ENCODE measurements around the gene FBXL13. TPM values are rescaled to one million over a fixed set of nuclear protein-coding genes. Genes with fewer than 3 reads are reported as not detected.

Gene FBXL13
- total RNA-seq, 1 donor from 2014 or later, result 4.7 TPM

DNA sequence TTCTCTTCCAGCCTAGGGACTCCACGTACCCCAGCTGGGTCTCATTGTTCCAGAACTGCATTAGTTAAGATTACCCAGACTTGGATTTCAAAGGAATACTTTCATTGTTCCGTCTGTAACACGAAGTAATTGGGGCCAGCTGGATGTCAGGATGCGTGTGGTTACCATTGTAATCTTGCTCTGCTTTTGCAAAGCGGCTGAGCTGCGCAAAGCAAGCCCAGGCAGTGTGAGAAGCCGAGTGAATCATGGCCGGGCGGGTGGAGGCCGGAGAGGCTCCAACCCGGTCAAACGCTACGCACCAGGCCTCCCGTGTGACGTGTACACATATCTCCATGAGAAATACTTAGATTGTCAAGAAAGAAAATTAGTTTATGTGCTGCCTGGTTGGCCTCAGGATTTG is 140.8 kb downstream of the FBXL13 start:
- Mint-ChIP-seq H3K27ac (peak overlapping the region; percentile 95), H3K4me1 (peaks cover 38% of the 10 kb centered on the region), H3K9me3 (no peaks in the 10 kb centered on the region), H3K36me3 (peaks cover 1% of the 10 kb centered on the region), H3K27me3 (ENCODE audit: low read depth) (no peaks in the 10 kb centered on the region), H3K4me3 (peak overlapping the region; percentile 45)
- no peak for TF ChIP-seq CTCF (IDR thresholded peaks at IDR 0.05; ENCODE audit: unreplicated experiment)
- DNase-seq (ENCODE audit: low spot score in 2 of 2, unreplicated experiment in 2 of 2), result peak; percentile 40 to 52

- no peak for TF ChIP-seq CTCF (IDR thresholded peaks at IDR 0.05; ENCODE audit: unreplicated experiment)
- H3K4me1 Mint-ChIP-seq, result peaks cover 49% of the 10 kb centered on the region
- H3K27ac Mint-ChIP-seq, result no peak overlapping the region
- H3K36me3 Mint-ChIP-seq, result peaks cover 1% of the 10 kb centered on the region
- no peak overlapping the region for H3K4me3 Mint-ChIP-seq
- no peaks in the 10 kb centered on the region for H3K27me3 Mint-ChIP-seq (ENCODE audit: low read depth)
- no peak for DNase-seq (ENCODE audit: low spot score in 2 of 2, unreplicated experiment in 2 of 2)
- H3K9me3 Mint-ChIP-seq, result no peaks in the 10 kb centered on the region
Observed at GRCh38 chr7:102931757-102932156, 142.8 kb downstream of the FBXL13 start.

DNA sequence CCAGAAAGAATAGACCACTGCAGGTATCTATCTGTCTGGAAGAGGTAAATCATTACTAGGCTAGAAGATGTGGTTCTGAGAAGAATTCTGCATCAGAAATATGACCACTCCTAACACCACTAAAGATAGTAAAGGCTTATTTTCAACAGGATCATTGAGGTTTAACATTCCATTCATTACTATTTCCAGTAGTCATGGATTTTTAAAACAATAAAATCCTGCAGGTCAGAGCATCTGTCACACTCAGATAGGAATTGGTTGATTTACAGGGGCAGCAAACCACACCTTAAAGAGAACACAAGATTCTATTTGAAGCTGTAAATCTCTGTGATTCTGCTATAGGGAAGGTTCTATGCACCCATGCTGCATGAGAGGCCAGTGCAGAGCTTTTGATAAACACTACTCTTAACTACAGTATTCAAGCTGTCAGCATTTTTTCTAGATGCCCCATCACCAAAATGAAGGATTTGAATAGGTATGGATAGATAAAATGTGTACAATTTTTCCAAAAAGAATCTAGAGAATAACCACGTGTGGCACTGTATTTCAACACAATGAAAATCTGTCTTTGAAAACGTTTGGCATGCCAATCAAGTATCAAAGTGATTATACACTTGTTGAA is 147.2 kb downstream of the FBXL13 start:
- Mint-ChIP-seq H3K27ac (no peak overlapping the region), H3K36me3 (peaks cover 7% of the 10 kb centered on the region), H3K9me3 (no peaks in the 10 kb centered on the region), H3K27me3 (ENCODE audit: low read depth) (no peaks in the 10 kb centered on the region), H3K4me3 (no peak overlapping the region), H3K4me1 (peaks cover 27% of the 10 kb centered on the region)
- DNase-seq (ENCODE audit: low spot score in 2 of 2, unreplicated experiment in 2 of 2), result no peak
- no peak for TF ChIP-seq CTCF (IDR thresholded peaks at IDR 0.05; ENCODE audit: unreplicated experiment)

DNA sequence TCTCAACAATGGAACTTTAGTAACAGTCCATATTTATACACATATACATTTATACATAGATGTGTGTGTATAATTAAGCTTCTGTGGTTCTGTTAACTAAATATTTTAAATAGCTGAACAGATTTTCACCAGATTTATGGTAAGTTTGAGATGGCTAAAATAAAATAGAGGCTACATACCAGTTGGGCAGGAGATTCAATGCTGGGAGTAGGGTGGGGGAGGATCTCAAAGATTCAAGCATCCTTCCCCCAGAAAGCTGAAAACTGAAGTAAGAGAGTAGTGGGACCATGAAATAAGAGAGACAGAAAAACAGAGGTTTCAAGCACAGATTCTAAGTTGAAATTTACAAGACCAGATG is 147.8 kb downstream of the FBXL13 start:
- peaks cover 7% of the 10 kb centered on the region for H3K36me3 Mint-ChIP-seq
- H3K4me1 Mint-ChIP-seq, result peaks cover 27% of the 10 kb centered on the region
- H3K4me3 Mint-ChIP-seq, result no peak overlapping the region
- DNase-seq (ENCODE audit: low spot score in 2 of 2, unreplicated experiment in 2 of 2), result no peak
- no peaks in the 10 kb centered on the region for H3K9me3 Mint-ChIP-seq
- H3K27ac Mint-ChIP-seq, result peak overlapping the region; percentile 22
- TF ChIP-seq CTCF (IDR thresholded peaks at IDR 0.05; ENCODE audit: unreplicated experiment), result no peak
- no peaks in the 10 kb centered on the region for H3K27me3 Mint-ChIP-seq (ENCODE audit: low read depth)

DNA sequence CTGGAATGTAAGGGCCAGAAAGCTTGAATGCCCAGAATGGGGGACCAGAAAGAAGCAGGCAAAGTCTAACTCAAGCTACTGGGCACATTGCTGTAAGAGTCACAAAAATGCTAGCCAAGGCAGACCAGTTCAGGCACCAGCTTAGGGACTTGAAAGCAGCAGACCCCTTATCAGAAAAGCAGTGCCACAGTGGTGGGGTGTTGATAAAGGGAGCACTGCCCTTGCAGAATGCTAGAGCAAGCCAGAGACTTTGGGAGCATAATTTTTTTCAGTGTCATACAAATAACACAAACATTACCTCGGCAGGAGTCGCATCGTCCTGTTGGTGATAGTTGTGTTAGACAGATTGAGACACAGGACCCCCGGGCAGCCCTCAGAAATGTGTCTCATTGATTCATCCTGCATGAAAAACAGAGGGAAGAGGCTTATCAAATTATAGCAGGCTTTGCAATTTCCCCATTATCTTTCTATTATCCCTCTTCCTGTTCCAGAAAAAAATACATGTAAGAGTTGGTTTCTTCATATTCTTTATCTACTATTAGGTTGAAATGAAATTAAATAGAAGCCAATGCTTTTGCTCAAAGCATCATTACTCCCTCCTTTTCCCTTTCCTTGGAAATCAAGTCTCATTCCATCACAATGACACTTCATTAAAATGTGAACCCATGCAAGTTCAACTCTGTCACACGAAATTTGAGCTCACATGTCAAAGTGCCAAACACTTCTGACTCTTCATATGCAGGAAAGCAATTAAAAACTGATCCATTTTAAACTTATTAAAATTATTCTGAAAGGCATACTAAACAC is 148.4 kb downstream of the FBXL13 start:
- peak overlapping the region; percentile 2 for H3K27ac Mint-ChIP-seq
- no peak for TF ChIP-seq CTCF (IDR thresholded peaks at IDR 0.05; ENCODE audit: unreplicated experiment)
- no peaks in the 10 kb centered on the region for H3K27me3 Mint-ChIP-seq (ENCODE audit: low read depth)
- H3K4me3 Mint-ChIP-seq, result no peak overlapping the region
- H3K4me1 Mint-ChIP-seq, result peaks cover 27% of the 10 kb centered on the region
- H3K9me3 Mint-ChIP-seq, result no peaks in the 10 kb centered on the region
- H3K36me3 Mint-ChIP-seq, result peaks cover 7% of the 10 kb centered on the region
- no peak for DNase-seq (ENCODE audit: low spot score in 2 of 2, unreplicated experiment in 2 of 2)
